ENCODE data around the gene SCN2B.

DNA sequence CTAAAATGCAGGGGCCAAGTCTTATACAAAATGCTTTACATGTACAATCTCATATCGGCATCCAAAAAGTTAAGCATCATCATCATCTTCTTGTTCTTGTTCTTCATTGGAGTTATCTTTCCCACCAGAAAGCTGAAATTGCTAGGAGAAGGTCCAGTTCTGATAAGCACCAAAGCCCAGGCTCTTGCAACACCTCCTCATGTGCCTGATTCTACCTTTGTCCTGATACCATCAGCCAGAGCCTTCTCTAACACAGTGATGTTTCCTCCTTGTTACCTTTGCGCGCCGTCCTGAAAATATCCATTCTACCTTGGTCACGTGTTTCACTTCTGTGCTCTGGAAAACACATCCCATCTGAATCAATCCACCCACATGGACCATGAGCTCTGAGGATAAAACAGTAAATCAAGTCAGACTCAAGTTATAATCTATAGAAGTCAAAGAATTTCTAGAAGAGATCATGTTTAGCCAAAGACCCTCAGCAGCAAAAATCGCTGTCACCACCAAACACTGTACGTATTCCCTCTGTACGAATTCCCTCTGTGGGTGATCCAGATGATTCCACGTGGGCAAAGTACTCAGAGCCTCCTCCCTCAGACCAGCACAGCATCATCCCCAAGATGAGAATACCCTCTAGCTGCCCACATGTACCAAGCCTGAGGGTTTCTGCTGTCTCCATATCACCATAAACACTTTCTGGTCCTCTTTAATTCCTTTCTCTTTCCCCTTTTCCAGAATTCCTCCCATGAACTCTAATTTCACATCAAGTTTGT, 29.4 kb upstream of the SCN2B start:
- TF ChIP-seq CTCF (conservative IDR thresholded peaks at IDR 0.05 in 1 of 2, IDR thresholded peaks at IDR 0.05 in 1 of 2; ENCODE audit: extremely low read depth in 1 of 2, insufficient read depth in 1 of 2, low read depth in 1 of 2, low read length in 2 of 2) (no peak), EZH2 (IDR thresholded peaks at IDR 0.05; ENCODE audit: borderline replicate concordance, low read length) (no peak)
